ENCODE data around the gene MAB21L4. TPM values are rescaled to one million over a fixed set of nuclear protein-coding genes. Genes with fewer than 3 reads are reported as not detected.

Gene MAB21L4
- total and polyA plus RNA-seq, 7 donors, result 1.2 to 17.6 (median 1.7) TPM; not detected in 4

GRCh38 chr2:240858871-240859270 is 37.1 kb downstream of the MAB21L4 start:
- WGBS, 2 donors, result 94% methylated on average over 10 of the region's 10 CpGs
- Histone ChIP-seq H3K36me3 (no peaks in the 10 kb centered on the region), H3K9me3 (peaks cover 0 to 5% (median 0%) of the 10 kb centered on the region in 4 donors), H3K4me3 (no peak overlapping the region), H3K27me3 (no peaks in the 10 kb centered on the region), H3K4me1 (no peaks in the 10 kb centered on the region), H3K27ac (no peak overlapping the region)
- TF ChIP-seq POLR2A (IDR thresholded peaks at IDR 0.05) (no peak), CTCF (IDR thresholded peaks at IDR 0.05) (no peak), POLR2AphosphoS5 (IDR thresholded peaks at IDR 0.05) (no peak), EP300 (IDR thresholded peaks at IDR 0.05) (no peak)
- intact Hi-C loops (cut with DNase I), result no loop called here
- no peak for DNase-seq

GRCh38 chr2:240858321-240858720 is 37.6 kb downstream of the MAB21L4 start:
- Histone ChIP-seq H3K27me3 (no peaks in the 10 kb centered on the region), H3K27ac (no peak overlapping the region), H3K4me3 (no peak overlapping the region), H3K36me3 (no peaks in the 10 kb centered on the region), H3K4me1 (no peaks in the 10 kb centered on the region), H3K9me3 (peaks cover 0 to 5% (median 0%) of the 10 kb centered on the region in 4 donors)
- no peak for TF ChIP-seq EP300 (IDR thresholded peaks at IDR 0.05)
- no peak for TF ChIP-seq POLR2A (IDR thresholded peaks at IDR 0.05)
- no peak for TF ChIP-seq POLR2AphosphoS5 (IDR thresholded peaks at IDR 0.05)
- TF ChIP-seq CTCF (IDR thresholded peaks at IDR 0.05), result no peak
- no peak for DNase-seq
- intact Hi-C loops (cut with DNase I), result no loop called here
- WGBS, 2 donors, result 86 to 91% methylated on average over 13 of the region's 13 CpGs

GRCh38 chr2:240857039-240858008 is 38.6 kb downstream of the MAB21L4 start:
- Histone ChIP-seq H3K9me3 (peaks cover 0 to 5% (median 0%) of the 10 kb centered on the region in 4 donors), H3K4me3 (no peak overlapping the region), H3K27me3 (no peaks in the 10 kb centered on the region), H3K36me3 (no peaks in the 10 kb centered on the region), H3K4me1 (no peaks in the 10 kb centered on the region), H3K27ac (no peak overlapping the region)
- intact Hi-C loops (cut with DNase I), result no loop called here
- no peak for TF ChIP-seq POLR2A (IDR thresholded peaks at IDR 0.05)
- WGBS, 2 donors, result 45 to 78% methylated on average over 21 of the region's 21 CpGs
- no peak for DNase-seq

- Histone ChIP-seq H3K27me3 (peaks cover 0 to 2% (median 0%) of the 10 kb centered on the region in 3 donors), H3K9me3 (peaks cover 0 to 5% (median 0%) of the 10 kb centered on the region in 4 donors), H3K4me1 (no peaks in the 10 kb centered on the region), H3K27ac (no peak overlapping the region), H3K4me3 (no peak overlapping the region), H3K36me3 (no peaks in the 10 kb centered on the region)
- no peak for TF ChIP-seq EP300 (IDR thresholded peaks at IDR 0.05)
- no peak for TF ChIP-seq CTCF (IDR thresholded peaks at IDR 0.05)
- TF ChIP-seq POLR2A (IDR thresholded peaks at IDR 0.05), result no peak
- no peak for TF ChIP-seq POLR2AphosphoS5 (IDR thresholded peaks at IDR 0.05)
- no peak for DNase-seq
- intact Hi-C loops (cut with DNase I), result no loop called here
- WGBS, 2 donors, result 82 to 85% methylated on average over 21 of the region's 21 CpGs
Measured at GRCh38 chr2:240856151-240856980, 39.6 kb downstream of the MAB21L4 start.

GRCh38 chr2:240855670-240856069 is 40.3 kb downstream of the MAB21L4 start:
- H3K27ac ChIP-seq, result no peak overlapping the region
- H3K27me3 ChIP-seq, result peaks cover 0 to 6% (median 0%) of the 10 kb centered on the region in 3 donors
- TF ChIP-seq POLR2AphosphoS5 (IDR thresholded peaks at IDR 0.05), result no peak
- TF ChIP-seq EP300 (IDR thresholded peaks at IDR 0.05), result no peak
- TF ChIP-seq POLR2A (IDR thresholded peaks at IDR 0.05), result no peak
- TF ChIP-seq CTCF (IDR thresholded peaks at IDR 0.05), result no peak
- peaks cover 0 to 5% (median 0%) of the 10 kb centered on the region in 4 donors for H3K9me3 ChIP-seq
- H3K4me3 ChIP-seq, result no peak overlapping the region
- 95 to 96% methylated on average over 8 of the region's 8 CpGs for WGBS, 2 donors
- no peaks in the 10 kb centered on the region for H3K4me1 ChIP-seq
- no peaks in the 10 kb centered on the region for H3K36me3 ChIP-seq
- intact Hi-C loops (cut with DNase I), result no loop called here
- no peak for DNase-seq

All from sigmoid colon (tissue), 7 donors.